ENCODE data around the gene TBCB. TPM values are rescaled to one million over a fixed set of nuclear protein-coding genes. Genes with fewer than 3 reads are reported as not detected.

Gene TBCB
- total and polyA plus RNA-seq, 7 donors: 44.4 to 115 (median 65.9) TPM

Other genes starting within 250 kb of the TBCB start
- gene APLP1, start 246.9 kb upstream of the TBCB start, total RNA-seq: 1 to 10 TPM in 1 of 4 donors, under 1 TPM in 3; 0.48 to 4.1 (median 0.78) TPM
- 1 to 10 TPM in 1 of 3 donors, under 1 TPM in 2; 0.48 to 2.2 (median 1.00) TPM for gene APLP1, start 246.9 kb upstream of the TBCB start, polyA plus RNA-seq
- gene NFKBID, start 214.9 kb upstream of the TBCB start, total RNA-seq: 1 to 10 TPM in 3 of 4 donors, under 1 TPM in 1; 0.90 to 2.2 (median 1.5) TPM
- 1 to 10 TPM in 2 of 3 donors, under 1 TPM in 1; 0.75 to 1.6 (median 1.2) TPM for gene NFKBID, start 214.9 kb upstream of the TBCB start, polyA plus RNA-seq
- 1 to 10 TPM; 1.7 to 4.7 (median 3.1) TPM for gene HCST, start 212.9 kb upstream of the TBCB start, total RNA-seq
- 1 to 10 TPM; 1.1 to 4.2 (median 3.5) TPM for gene HCST, start 212.9 kb upstream of the TBCB start, polyA plus RNA-seq
- gene TYROBP, start 207.2 kb upstream of the TBCB start, total RNA-seq: 10 to 100 TPM in 3 of 4 donors, 1 to 10 TPM in 1; 9.4 to 22.1 (median 14.2) TPM
- 10 to 100 TPM in 2 of 3 donors, 1 to 10 TPM in 1; 7.8 to 19.1 (median 10.6) TPM for gene TYROBP, start 207.2 kb upstream of the TBCB start, polyA plus RNA-seq
- 10 to 100 TPM in 2 of 4 donors, 1 to 10 TPM in 2; 7.2 to 11.2 (median 10.0) TPM for gene LRFN3, start 179.1 kb upstream of the TBCB start, total RNA-seq
- 10 to 100 TPM in 2 of 3 donors, 1 to 10 TPM in 1; 8.6 to 25.6 (median 11.3) TPM for gene LRFN3, start 179.1 kb upstream of the TBCB start, polyA plus RNA-seq
- gene SDHAF1, start 120.3 kb upstream of the TBCB start, total RNA-seq: 10 to 100 TPM in 2 of 4 donors, 1 to 10 TPM in 2; 7.2 to 17.3 (median 12.2) TPM
- 10 to 100 TPM; 12.7 to 33.3 (median 19.7) TPM for gene SDHAF1, start 120.3 kb upstream of the TBCB start, polyA plus RNA-seq
- gene SYNE4, start 106.7 kb upstream of the TBCB start, total RNA-seq: under 1 TPM in 2 of 4 donors, not detected in 2; 0.23 to 0.24 TPM
- under 1 TPM in 2 of 3 donors, not detected in 1; 0.21 to 0.25 TPM for gene SYNE4, start 106.7 kb upstream of the TBCB start, polyA plus RNA-seq
- 10 to 100 TPM in 3 of 4 donors, 1 to 10 TPM in 1; 7.1 to 12.6 (median 10.6) TPM for gene ALKBH6, start 101.3 kb upstream of the TBCB start, total RNA-seq
- 10 to 100 TPM in 2 of 3 donors, 1 to 10 TPM in 1; 9.5 to 22.3 (median 13.3) TPM for gene ALKBH6, start 101.3 kb upstream of the TBCB start, polyA plus RNA-seq
- gene CLIP3, start 82.6 kb upstream of the TBCB start, total RNA-seq: 1 to 10 TPM; 1.2 to 3.9 (median 1.6) TPM
- 1 to 10 TPM in 1 of 3 donors, under 1 TPM in 2; 0.51 to 1.0 (median 0.66) TPM for gene CLIP3, start 82.6 kb upstream of the TBCB start, polyA plus RNA-seq
- 1 to 10 TPM; 1.9 to 7.0 (median 2.9) TPM for gene THAP8, start 61.2 kb upstream of the TBCB start, total RNA-seq
- gene THAP8, start 61.2 kb upstream of the TBCB start, polyA plus RNA-seq: 1 to 10 TPM; 3.6 to 9.6 (median 6.5) TPM
- gene WDR62, start 60.6 kb upstream of the TBCB start, total RNA-seq: 1 to 10 TPM in 3 of 4 donors, under 1 TPM in 1; 0.81 to 3.8 (median 2.8) TPM
- 1 to 10 TPM; 2.3 to 7.2 (median 2.6) TPM for gene WDR62, start 60.6 kb upstream of the TBCB start, polyA plus RNA-seq
- not detected for gene OVOL3, start 4.3 kb upstream of the TBCB start, total RNA-seq
- gene OVOL3, start 4.3 kb upstream of the TBCB start, polyA plus RNA-seq: under 1 TPM in 1 of 3 donors, not detected in 2; 0.13 TPM
- 100 to 1,000 TPM in 3 of 4 donors, 10 to 100 TPM in 1; 89.7 to 126 (median 110) TPM for gene POLR2I, start 593 bp upstream of the TBCB start, total RNA-seq
- 100 to 1,000 TPM in 2 of 3 donors, 10 to 100 TPM in 1; 99.4 to 130 (median 126) TPM for gene POLR2I, start 593 bp upstream of the TBCB start, polyA plus RNA-seq
- 100 to 1,000 TPM; 465 to 626 (median 571) TPM for gene CAPNS1, start 24.6 kb downstream of the TBCB start, total RNA-seq
- gene CAPNS1, start 24.6 kb downstream of the TBCB start, polyA plus RNA-seq: 100 to 1,000 TPM; 464 to 484 (median 475) TPM
- gene COX7A1, start 37.0 kb downstream of the TBCB start, total RNA-seq: 1,000 to 10,000 TPM; 1,453 to 1,741 (median 1,623) TPM
- gene COX7A1, start 37.0 kb downstream of the TBCB start, polyA plus RNA-seq: 1,000 to 10,000 TPM in 1 of 3 donors, 100 to 1,000 TPM in 2; 571 to 1,031 (median 717) TPM
- 1 to 10 TPM; 2.5 to 4.1 (median 3.6) TPM for gene ZNF565, start 99.2 kb downstream of the TBCB start, total RNA-seq
- gene ZNF565, start 99.2 kb downstream of the TBCB start, polyA plus RNA-seq: 1 to 10 TPM; 3.1 to 6.0 (median 3.6) TPM
- gene ZNF146, start 99.6 kb downstream of the TBCB start, total RNA-seq: 10 to 100 TPM; 31.2 to 78.4 (median 65.7) TPM
- gene ZNF146, start 99.6 kb downstream of the TBCB start, polyA plus RNA-seq: 100 to 1,000 TPM in 1 of 3 donors, 10 to 100 TPM in 2; 30.5 to 114 (median 39.6) TPM